Neural cell (in vitro differentiated cells): ENCODE results near the gene USP6NL. TPM values are rescaled to one million over a fixed set of nuclear protein-coding genes. Genes with fewer than 3 reads are reported as not detected.

Experiments
- H2AFZ ChIP-seq: fragments of 200-600, 300-800 bp; sonication (generic), shearing (Covaris generic); 2 replicates; pipeline ENCODE4 v1.6.0; 2014; ENCODE audit warnings: low read depth, mild to moderate bottlenecking, antibody characterized with exemption, low read length, moderate library complexity
- H3F3A ChIP-seq: fragments of 200-600 bp; shearing (Covaris generic); 2 replicates; pipeline ENCODE4 v1.6.1; 2016; ENCODE audit warnings: mild to moderate bottlenecking, moderate library complexity, mixed read lengths, antibody characterized with exemption, low read length; ENCODE audit not compliant: insufficient read depth, poor library complexity, severe bottlenecking
- H3K27ac ChIP-seq: fragments of 200-600, 300-800 bp; sonication (generic), shearing (Covaris generic); 2 replicates; pipeline ENCODE4 v1.5.1; 2014; ENCODE audit warnings: mild to moderate bottlenecking, low read length, moderate library complexity
- H3K27me3 ChIP-seq: fragments of 300-800, 200-600 bp; sonication (generic), shearing (Covaris generic); 2 replicates; pipeline ENCODE4 v1.6.0; 2014; ENCODE audit warnings: mild to moderate bottlenecking, low read depth, low read length, moderate library complexity; ENCODE audit not compliant: insufficient read depth
- H3K36me3 ChIP-seq: fragments of 300-800, 200-600 bp; sonication (generic), shearing (Covaris generic); 2 replicates; pipeline ENCODE4 v1.5.1; 2014; ENCODE audit warnings: mild to moderate bottlenecking, antibody characterized with exemption, low read length, moderate library complexity; ENCODE audit not compliant: insufficient read depth
- H3K4me2 ChIP-seq: fragments of 300-800, 200-600 bp; sonication (generic), shearing (Covaris generic); 2 replicates; pipeline ENCODE4 v1.6.0; 2014; ENCODE audit warnings: mild to moderate bottlenecking, low read length
- H3K4me3 ChIP-seq: fragments of 300-800, 200-600 bp; sonication (generic), shearing (Covaris generic); 2 replicates; pipeline ENCODE4 v1.5.1; 2014; ENCODE audit warnings: mild to moderate bottlenecking, low read length, moderate library complexity
- H3K79me2 ChIP-seq: fragments of 200-600 bp; shearing (Covaris generic); replicated peaks from 2 replicates; pipeline ENCODE4 v1.6.0; 2014; ENCODE audit warnings: mild to moderate bottlenecking, low read length, moderate library complexity; ENCODE audit not compliant: insufficient read depth
- H3K9ac ChIP-seq: fragments of 300-800, 200-600 bp; sonication (generic), shearing (Covaris generic); 2 replicates; pipeline ENCODE4 v1.6.1; 2016; ENCODE audit warnings: mild to moderate bottlenecking, low read length, mixed read lengths
- H3K9me2 ChIP-seq: fragments of 200-600 bp; shearing (Covaris generic); 2 replicates; pipeline ENCODE4 v1.6.1; 2016; ENCODE audit warnings: mild to moderate bottlenecking, low read length, mixed read lengths; ENCODE audit not compliant: insufficient read depth
- H3K9me3 ChIP-seq: fragments of 200-600, 300-800 bp; sonication (generic), shearing (Covaris generic); 2 replicates; pipeline ENCODE4 v1.6.1; 2016; ENCODE audit warnings: mild to moderate bottlenecking, mixed run types, low read length, moderate library complexity, mixed read lengths
- H4K20me1 ChIP-seq: fragments of 200-600 bp; shearing (Covaris generic); 2 replicates; pipeline ENCODE4 v1.6.1; 2016; ENCODE audit warnings: mild to moderate bottlenecking, mixed run types; ENCODE audit not compliant: insufficient read depth
- CTCF ChIP-seq: fragments of 450-650 bp; IDR thresholded peaks from 2 replicates; pipeline ENCODE4 v1.5.1; 2014; ENCODE audit warnings: antibody characterized with exemption, mild to moderate bottlenecking, moderate library complexity; ENCODE audit not compliant: poor library complexity, severe bottlenecking
- EP300 ChIP-seq: fragments of 450-650 bp; conservative IDR thresholded peaks from 2 replicates; pipeline ENCODE4 v1.6.1; 2014; ENCODE audit warnings: antibody characterized with exemption, mild to moderate bottlenecking, moderate library complexity; ENCODE audit not compliant: poor library complexity, severe bottlenecking
- EZH2 ChIP-seq: fragments of 200-600, 300-800 bp; shearing (Covaris generic), sonication (generic); IDR thresholded peaks from 2 replicates; pipeline ENCODE4 v1.6.1; 2014; ENCODE audit warnings: antibody characterized with exemption, low read length, borderline replicate concordance, mild to moderate bottlenecking; ENCODE audit not compliant: insufficient read depth, poor library complexity, severe bottlenecking
- MXI1 ChIP-seq: fragments of 450-650 bp; conservative IDR thresholded peaks from 2 replicates; pipeline ENCODE4 v1.6.1; 2014; ENCODE audit warnings: antibody characterized with exemption, mild to moderate bottlenecking; ENCODE audit not compliant: poor library complexity, severe bottlenecking
- POLR2AphosphoS5 ChIP-seq: IDR thresholded peaks from 2 replicates; pipeline ENCODE4 v1.6.1; 2012
- RAD21 ChIP-seq: fragments of 450-650 bp; conservative IDR thresholded peaks from 2 replicates; pipeline ENCODE4 v1.6.1; 2014; ENCODE audit warnings: antibody characterized with exemption, mild to moderate bottlenecking, moderate library complexity
- REST ChIP-seq: IDR thresholded peaks from 2 replicates; pipeline ENCODE4 v1.6.1; 2012; ENCODE audit warnings: borderline replicate concordance
- SMC3 ChIP-seq: fragments of 450-650 bp; conservative IDR thresholded peaks from 2 replicates; pipeline ENCODE4 v1.6.1; 2014; ENCODE audit warnings: antibody characterized with exemption, mild to moderate bottlenecking, moderate library complexity; ENCODE audit not compliant: poor library complexity
- TAF1 ChIP-seq: IDR thresholded peaks from 2 replicates; pipeline ENCODE4 v1.6.1; 2012; ENCODE audit warnings: low read depth
- polyA plus RNA-seq: library from polyadenylated mRNA; depleted of rRNA; stranded (reverse); fragments of >200 nt; gene quantifications from 2 replicates; pipeline ENCODE4 v1.2.3, GENCODE V29; 2014

The USP6NL gene
- polyA plus RNA-seq, 1 donor from 2014 or later, result 39.9 TPM

- no peaks in the 10 kb centered on the region for H3K79me2 ChIP-seq
- TF ChIP-seq REST (no peak), SMC3 (no peak), CTCF (no peak), EP300 (no peak), MXI1 (no peak), TAF1 (no peak), POLR2AphosphoS5 (no peak), RAD21 (no peak), EZH2 (no peak)
- H3K36me3 ChIP-seq, result no peaks in the 10 kb centered on the region
- no peaks in the 10 kb centered on the region for H4K20me1 ChIP-seq
- H3K9ac ChIP-seq, result no peak overlapping the region
- no peak overlapping the region for H3K4me3 ChIP-seq
- H3K27ac ChIP-seq, result no peak overlapping the region
- no peaks in the 10 kb centered on the region for H3K27me3 ChIP-seq
- no peaks in the 10 kb centered on the region for H3K9me3 ChIP-seq
- no peak overlapping the region for H3K4me2 ChIP-seq
- H3F3A ChIP-seq, result no peaks in the 10 kb centered on the region
- no peaks in the 10 kb centered on the region for H3K9me2 ChIP-seq
- H2AFZ ChIP-seq, result no peak overlapping the region
Observed at GRCh38 chr10:11440250-11441150, 170.9 kb downstream of the USP6NL start.

GRCh38 chr10:11439523-11440053 is 171.9 kb downstream of the USP6NL start:
- Histone ChIP-seq H3K9ac (no peak overlapping the region), H4K20me1 (no peaks in the 10 kb centered on the region), H3K27ac (no peak overlapping the region), H3K4me2 (no peak overlapping the region), H3K9me3 (no peaks in the 10 kb centered on the region), H3K36me3 (no peaks in the 10 kb centered on the region), H3F3A (no peaks in the 10 kb centered on the region), H3K4me3 (no peak overlapping the region), H3K27me3 (no peaks in the 10 kb centered on the region), H2AFZ (no peak overlapping the region), H3K79me2 (no peaks in the 10 kb centered on the region), H3K9me2 (no peaks in the 10 kb centered on the region)
- no peak for TF ChIP-seq MXI1
